ENCODE results near the gene FNDC3A.

The FNDC3A gene

GRCh38 chr13:49208619-49209018 lies 232.9 kb downstream of the FNDC3A start:
- H2BK15ac ChIP-seq (ENCODE audit: low read length) = no peak overlapping the region
- H2BK5ac ChIP-seq (ENCODE audit: low read length) = no peak overlapping the region
- H3K9me3 ChIP-seq (replicated peaks in 1 of 2; ENCODE audit: control insufficient read depth in 2 of 2, insufficient read depth in 1 of 2, low read depth in 1 of 2, low read length in 2 of 2) = no peaks in the 10 kb centered on the region
- H3K14ac ChIP-seq (ENCODE audit: low read length) = no peak overlapping the region
- no CpG with 5 or more reads among the region's 4 CpGs for WGBS, 2 donors (ENCODE audit: extremely low coverage in 2 of 2, insufficient read length in 2 of 2, insufficient replicate concordance in 1 of 2)
- H4K8ac ChIP-seq (ENCODE audit: low read depth, low read length) = no peak overlapping the region
- no peak for DNase-seq (ENCODE audit: low spot score)
- H3K18ac ChIP-seq (ENCODE audit: low read length) = no peak overlapping the region
- H3K27me3 ChIP-seq (ENCODE audit: control insufficient read depth in 3 of 3, insufficient read depth in 3 of 3, low read depth in 1 of 3, low read length in 3 of 3) = no peaks in the 10 kb centered on the region
- no peak overlapping the region for H2AK5ac ChIP-seq (ENCODE audit: low read depth, low read length)
- H3K27ac ChIP-seq (replicated peaks; ENCODE audit: low read length) = no peak overlapping the region
- H3K9ac ChIP-seq (ENCODE audit: low read depth, low read length, poor library complexity) = no peak overlapping the region
- no peak overlapping the region for H3K4ac ChIP-seq (ENCODE audit: low read length)
- no peak overlapping the region for H3K23ac ChIP-seq (ENCODE audit: low read depth, low read length, poor library complexity)
- no peak overlapping the region for H3K4me3 ChIP-seq (ENCODE audit: low read length in 2 of 2)
- no peaks in the 10 kb centered on the region for H3K4me1 ChIP-seq (ENCODE audit: control insufficient read depth in 2 of 2, insufficient read depth in 1 of 2, low read depth in 1 of 2, low read length in 2 of 2)
- no peak overlapping the region for H4K91ac ChIP-seq (ENCODE audit: low read depth, low read length, poor library complexity)
- no peak overlapping the region for H2BK120ac ChIP-seq (ENCODE audit: low read depth, low read length)
- no peak overlapping the region for H2BK12ac ChIP-seq (ENCODE audit: low read length)
- no peaks in the 10 kb centered on the region for H3K79me1 ChIP-seq (ENCODE audit: low read depth, low read length)
- H3K36me3 ChIP-seq (replicated peaks in 1 of 2; ENCODE audit: control insufficient read depth in 2 of 2, insufficient read depth in 2 of 2, low read length in 2 of 2) = peaks cover 7 to 71% of the 10 kb centered on the region in 2 donors
- no peak overlapping the region for H3K4me2 ChIP-seq (ENCODE audit: insufficient read depth, low read length, poor library complexity, severe bottlenecking)
- H2AFZ ChIP-seq (ENCODE audit: low read length) = no peak overlapping the region

GRCh38 chr13:49210114-49210513 lies 234.4 kb downstream of the FNDC3A start:
- H3K4me1 ChIP-seq (ENCODE audit: control insufficient read depth in 2 of 2, insufficient read depth in 1 of 2, low read depth in 1 of 2, low read length in 2 of 2) = peaks cover 0 to 10% of the 10 kb centered on the region in 2 donors
- no peak overlapping the region for H3K4me3 ChIP-seq (ENCODE audit: low read length in 2 of 2)
- H3K4me2 ChIP-seq (ENCODE audit: insufficient read depth, low read length, poor library complexity, severe bottlenecking) = no peak overlapping the region
- H3K27me3 ChIP-seq (ENCODE audit: control insufficient read depth in 3 of 3, insufficient read depth in 3 of 3, low read depth in 1 of 3, low read length in 3 of 3) = no peaks in the 10 kb centered on the region
- H2BK12ac ChIP-seq (ENCODE audit: low read length) = no peak overlapping the region
- H3K27ac ChIP-seq (replicated peaks; ENCODE audit: low read length) = no peak overlapping the region
- H3K4ac ChIP-seq (ENCODE audit: low read length) = no peak overlapping the region
- H2AFZ ChIP-seq (ENCODE audit: low read length) = no peak overlapping the region
- DNase-seq (ENCODE audit: low spot score) = no peak
- H3K36me3 ChIP-seq (replicated peaks in 1 of 2; ENCODE audit: control insufficient read depth in 2 of 2, insufficient read depth in 2 of 2, low read length in 2 of 2) = peaks cover 5 to 56% of the 10 kb centered on the region in 2 donors
- no peak overlapping the region for H2BK120ac ChIP-seq (ENCODE audit: low read depth, low read length)
- H3K79me1 ChIP-seq (ENCODE audit: low read depth, low read length) = no peaks in the 10 kb centered on the region
- WGBS, 2 donors (ENCODE audit: extremely low coverage in 2 of 2, insufficient read length in 2 of 2, insufficient replicate concordance in 1 of 2) = no CpG with 5 or more reads among the region's 1 CpG
- no peak overlapping the region for H4K91ac ChIP-seq (ENCODE audit: low read depth, low read length, poor library complexity)
- no peak overlapping the region for H3K9ac ChIP-seq (ENCODE audit: low read depth, low read length, poor library complexity)
- no peak overlapping the region for H2BK5ac ChIP-seq (ENCODE audit: low read length)
- H2BK15ac ChIP-seq (ENCODE audit: low read length) = no peak overlapping the region
- H3K18ac ChIP-seq (ENCODE audit: low read length) = no peak overlapping the region
- H4K8ac ChIP-seq (ENCODE audit: low read depth, low read length) = no peak overlapping the region
- no peak overlapping the region for H2AK5ac ChIP-seq (ENCODE audit: low read depth, low read length)
- no peaks in the 10 kb centered on the region for H3K9me3 ChIP-seq (replicated peaks in 1 of 2; ENCODE audit: control insufficient read depth in 2 of 2, insufficient read depth in 1 of 2, low read depth in 1 of 2, low read length in 2 of 2)
- no peak overlapping the region for H3K14ac ChIP-seq (ENCODE audit: low read length)
- H3K23ac ChIP-seq (ENCODE audit: low read depth, low read length, poor library complexity) = no peak overlapping the region

GRCh38 chr13:49210669-49211068 lies 235.0 kb downstream of the FNDC3A start:
- H3K4ac ChIP-seq (ENCODE audit: low read length) = no peak overlapping the region
- no CpG with 5 or more reads among the region's 5 CpGs for WGBS, 2 donors (ENCODE audit: extremely low coverage in 2 of 2, insufficient read length in 2 of 2, insufficient replicate concordance in 1 of 2)
- no peak overlapping the region for H2BK12ac ChIP-seq (ENCODE audit: low read length)
- no peaks in the 10 kb centered on the region for H3K9me3 ChIP-seq (replicated peaks in 1 of 2; ENCODE audit: control insufficient read depth in 2 of 2, insufficient read depth in 1 of 2, low read depth in 1 of 2, low read length in 2 of 2)
- no peak overlapping the region for H4K91ac ChIP-seq (ENCODE audit: low read depth, low read length, poor library complexity)
- H2BK5ac ChIP-seq (ENCODE audit: low read length) = no peak overlapping the region
- H3K9ac ChIP-seq (ENCODE audit: low read depth, low read length, poor library complexity) = no peak overlapping the region
- H3K36me3 ChIP-seq (replicated peaks in 1 of 2; ENCODE audit: control insufficient read depth in 2 of 2, insufficient read depth in 2 of 2, low read length in 2 of 2) = peaks cover 5 to 51% of the 10 kb centered on the region in 2 donors
- H2AK5ac ChIP-seq (ENCODE audit: low read depth, low read length) = no peak overlapping the region
- no peaks in the 10 kb centered on the region for H3K27me3 ChIP-seq (ENCODE audit: control insufficient read depth in 3 of 3, insufficient read depth in 3 of 3, low read depth in 1 of 3, low read length in 3 of 3)
- no peak for DNase-seq (ENCODE audit: low spot score)
- peaks cover 0 to 10% of the 10 kb centered on the region in 2 donors for H3K4me1 ChIP-seq (ENCODE audit: control insufficient read depth in 2 of 2, insufficient read depth in 1 of 2, low read depth in 1 of 2, low read length in 2 of 2)
- no peak overlapping the region for H3K14ac ChIP-seq (ENCODE audit: low read length)
- no peak overlapping the region for H3K27ac ChIP-seq (replicated peaks; ENCODE audit: low read length)
- no peak overlapping the region for H4K8ac ChIP-seq (ENCODE audit: low read depth, low read length)
- H2BK120ac ChIP-seq (ENCODE audit: low read depth, low read length) = no peak overlapping the region
- H2BK15ac ChIP-seq (ENCODE audit: low read length) = no peak overlapping the region
- no peak overlapping the region for H3K23ac ChIP-seq (ENCODE audit: low read depth, low read length, poor library complexity)
- no peak overlapping the region for H3K18ac ChIP-seq (ENCODE audit: low read length)
- H3K4me2 ChIP-seq (ENCODE audit: insufficient read depth, low read length, poor library complexity, severe bottlenecking) = no peak overlapping the region
- no peak overlapping the region for H2AFZ ChIP-seq (ENCODE audit: low read length)
- H3K79me1 ChIP-seq (ENCODE audit: low read depth, low read length) = no peaks in the 10 kb centered on the region
- no peak overlapping the region for H3K4me3 ChIP-seq (ENCODE audit: low read length in 2 of 2)

- no peak overlapping the region for H3K23ac ChIP-seq (ENCODE audit: low read depth, low read length, poor library complexity)
- no peak overlapping the region for H3K4me3 ChIP-seq (ENCODE audit: low read length in 2 of 2)
- H3K14ac ChIP-seq (ENCODE audit: low read length) = no peak overlapping the region
- WGBS, 2 donors (ENCODE audit: extremely low coverage in 2 of 2, insufficient read length in 2 of 2, insufficient replicate concordance in 1 of 2) = no CpG with 5 or more reads among the region's 1 CpG
- H2BK5ac ChIP-seq (ENCODE audit: low read length) = no peak overlapping the region
- no peak overlapping the region for H2BK15ac ChIP-seq (ENCODE audit: low read length)
- no peak for DNase-seq (ENCODE audit: low spot score)
- peaks cover 0 to 2% of the 10 kb centered on the region in 2 donors for H3K9me3 ChIP-seq (replicated peaks in 1 of 2; ENCODE audit: control insufficient read depth in 2 of 2, insufficient read depth in 1 of 2, low read depth in 1 of 2, low read length in 2 of 2)
- H2AK5ac ChIP-seq (ENCODE audit: low read depth, low read length) = no peak overlapping the region
- no peak overlapping the region for H4K91ac ChIP-seq (ENCODE audit: low read depth, low read length, poor library complexity)
- H3K36me3 ChIP-seq (replicated peaks in 1 of 2; ENCODE audit: control insufficient read depth in 2 of 2, insufficient read depth in 2 of 2, low read length in 2 of 2) = peaks cover 0 to 22% of the 10 kb centered on the region in 2 donors
- H3K27ac ChIP-seq (replicated peaks; ENCODE audit: low read length) = no peak overlapping the region
- no peak overlapping the region for H3K4me2 ChIP-seq (ENCODE audit: insufficient read depth, low read length, poor library complexity, severe bottlenecking)
- no peak overlapping the region for H2BK12ac ChIP-seq (ENCODE audit: low read length)
- H3K4me1 ChIP-seq (ENCODE audit: control insufficient read depth in 2 of 2, insufficient read depth in 1 of 2, low read depth in 1 of 2, low read length in 2 of 2) = peaks cover 2 to 10% of the 10 kb centered on the region in 2 donors
- no peak overlapping the region for H3K4ac ChIP-seq (ENCODE audit: low read length)
- H3K79me1 ChIP-seq (ENCODE audit: low read depth, low read length) = no peaks in the 10 kb centered on the region
- H4K8ac ChIP-seq (ENCODE audit: low read depth, low read length) = no peak overlapping the region
- H3K18ac ChIP-seq (ENCODE audit: low read length) = no peak overlapping the region
- no peak overlapping the region for H3K9ac ChIP-seq (ENCODE audit: low read depth, low read length, poor library complexity)
- H2BK120ac ChIP-seq (ENCODE audit: low read depth, low read length) = no peak overlapping the region
- H3K27me3 ChIP-seq (ENCODE audit: control insufficient read depth in 3 of 3, insufficient read depth in 3 of 3, low read depth in 1 of 3, low read length in 3 of 3) = peaks cover 3 to 23% (median 18%) of the 10 kb centered on the region in 3 experiments
- H2AFZ ChIP-seq (ENCODE audit: low read length) = no peak overlapping the region
Observed at GRCh38 chr13:49213539-49213938, 237.8 kb downstream of the FNDC3A start.
